Keratinocyte (primary cell): ENCODE results near the gene XPNPEP2. TPM values are rescaled to one million over a fixed set of nuclear protein-coding genes. Genes with fewer than 3 reads are reported as not detected.

Experiments
- DNase-seq: peaks from one replicate; pipeline ENCODE4 v3.0.0-alpha.2; 2011; ENCODE audit warnings: low read depth, missing footprints, low spot score
- FAIRE-seq: peaks from 2 replicates; lab custom pipeline; 2011; peaks lifted over from hg19 to GRCh38; lab: Jason Lieb, UNC
- H2AFZ ChIP-seq: 2 replicates; pipeline ENCODE4 v1.6.0; 2012; ENCODE audit warnings: low read length, control low read depth, inconsistent platforms; ENCODE audit not compliant: control insufficient read depth
- H3K27ac ChIP-seq: 2 replicates; pipeline ENCODE4 v1.5.1; 2011; ENCODE audit warnings: low read length; ENCODE audit not compliant: control insufficient read depth, insufficient read depth
- H3K27me3 ChIP-seq: 3 replicates; pipeline ENCODE4 v1.6.0; 2011; ENCODE audit warnings: low read length; ENCODE audit not compliant: control insufficient read depth, insufficient read depth; ENCODE audit errors: extremely low read depth
- H3K36me3 ChIP-seq, 2 experiments: 2 replicates in 1 of 2; 3 replicates in 1 of 2; pipeline ENCODE4 v1.5.1; 2011; ENCODE audit warnings: low read length in 2 of 2, mild to moderate bottlenecking in 1 of 2; ENCODE audit not compliant: control insufficient read depth in 2 of 2, insufficient read depth in 2 of 2; ENCODE audit errors: extremely low read depth in 1 of 2
- H3K4me1 ChIP-seq: 3 replicates; pipeline ENCODE4 v1.5.1; 2011; ENCODE audit warnings: low read length; ENCODE audit not compliant: control insufficient read depth, insufficient read depth; ENCODE audit errors: extremely low read depth
- H3K4me2 ChIP-seq: 3 replicates; pipeline ENCODE4 v1.6.0; 2011; ENCODE audit warnings: low read depth, low read length; ENCODE audit not compliant: control insufficient read depth, insufficient read depth; ENCODE audit errors: extremely low read depth
- H3K4me3 ChIP-seq, 3 experiments: fragments of 200-600 bp in 1 of 3; sonication (generic) in 1 of 3; 2 replicates in 2 of 3; 3 replicates in 1 of 3; pipeline ENCODE4 v1.5.1; 2011 to 2016; ENCODE audit warnings: low read length in 3 of 3, mild to moderate bottlenecking in 3 of 3, control low read depth in 2 of 3, inconsistent platforms in 1 of 3, low read depth in 1 of 3, mixed read lengths in 1 of 3, mixed run types in 1 of 3, moderate library complexity in 1 of 3; ENCODE audit not compliant: control insufficient read depth in 2 of 3, insufficient read depth in 2 of 3; ENCODE audit errors: extremely low read depth in 1 of 3
- H3K79me2 ChIP-seq: 2 replicates; pipeline ENCODE4 v1.6.0; 2012; ENCODE audit warnings: low read length; ENCODE audit not compliant: control insufficient read depth, insufficient read depth
- H3K9ac ChIP-seq: 3 replicates; pipeline ENCODE4 v1.6.0; 2011; ENCODE audit warnings: low read length; ENCODE audit not compliant: control insufficient read depth, insufficient read depth; ENCODE audit errors: extremely low read depth
- H3K9me1 ChIP-seq: 3 replicates; pipeline ENCODE4 v1.6.0; 2011; ENCODE audit warnings: low read length; ENCODE audit not compliant: control insufficient read depth, insufficient read depth; ENCODE audit errors: extremely low read depth
- H3K9me3 ChIP-seq: 2 replicates; pipeline ENCODE4 v1.5.1; 2012; ENCODE audit warnings: low read depth, low read length; ENCODE audit not compliant: control insufficient read depth
- H4K20me1 ChIP-seq: 3 replicates; pipeline ENCODE4 v1.6.0; 2011; ENCODE audit warnings: low read length; ENCODE audit not compliant: control insufficient read depth, insufficient read depth; ENCODE audit errors: extremely low read depth
- CTCF ChIP-seq, 3 experiments: IDR thresholded peaks in 1 of 3; conservative IDR thresholded peaks in 1 of 3; optimal IDR thresholded peaks in 1 of 3; 2 replicates in 2 of 3; 3 replicates in 1 of 3; pipeline versions ENCODE3 to v1.5.1; 2011; ENCODE audit warnings: low read length in 3 of 3, mild to moderate bottlenecking in 3 of 3, moderate library complexity in 2 of 3, control low read depth in 1 of 3, inconsistent platforms in 1 of 3; ENCODE audit not compliant: insufficient read depth in 2 of 3; ENCODE audit errors: extremely low read depth in 1 of 3
- EZH2 ChIP-seq: IDR thresholded peaks from one replicate; pipeline ENCODE4 v1.6.1; 2012; ENCODE audit warnings: inconsistent platforms, mild to moderate bottlenecking, low read length, moderate library complexity
- dilution Hi-C: fragments of 300-500 bp; cut with MboI; formaldehyde crosslinking; loops from one replicate; pipeline ENCODE4 v1.7.0; 2020; ENCODE audit warnings: low sequenced_read_pairs; ENCODE audit not compliant: extremely low pct_ligation_motif_present
- polyA plus RNA-seq, 5 experiments: library from polyadenylated mRNA; depleted of rRNA in 3 of 5; stranded (reverse) in 3 of 5; stranded (forward) in 1 of 5; unstranded in 1 of 5; fragments of >200 nt; gene quantifications; 1 replicate in 1 of 5; 2 replicates in 3 of 5; 3 replicates in 1 of 5; pipeline versions ENCODE4 v1.2.1 to v1.2.3, GENCODE V29; 2011 to 2012; ENCODE audit warnings: missing spikeins in 2 of 5, low read depth in 1 of 5, low replicate concordance in 1 of 5

Gene XPNPEP2
- polyA plus RNA-seq, 1 donor (not counting 4 experiments of a cell fraction or from before 2014, with no cell fraction given): not detected

- no peak for FAIRE-seq
- dilution Hi-C loops: no loop called here
- H3K4me1 ChIP-seq: no peaks in the 10 kb centered on the region
- H3K9me1 ChIP-seq: no peaks in the 10 kb centered on the region
- no peak overlapping the region for H2AFZ ChIP-seq
- H3K9ac ChIP-seq: no peak overlapping the region
- no peak for TF ChIP-seq EZH2
- no peak for TF ChIP-seq CTCF (optimal IDR thresholded peaks at IDR 0.05 in 1 of 3, IDR thresholded peaks at IDR 0.05 in 1 of 3, conservative IDR thresholded peaks at IDR 0.05 in 1 of 3; ENCODE audit: extremely low read depth in 1 of 3, insufficient read depth in 2 of 3, low read length in 3 of 3)
- no peaks in the 10 kb centered on the region for H3K36me3 ChIP-seq
- no peaks in the 10 kb centered on the region for H4K20me1 ChIP-seq
- H3K79me2 ChIP-seq: no peaks in the 10 kb centered on the region
- no peak overlapping the region for H3K4me3 ChIP-seq
- no peak overlapping the region for H3K27ac ChIP-seq
- no peak for DNase-seq
- no peaks in the 10 kb centered on the region for H3K9me3 ChIP-seq
- peaks cover 6% of the 10 kb centered on the region for H3K27me3 ChIP-seq
- no peak overlapping the region for H3K4me2 ChIP-seq
Observed at GRCh38 chrX:129783291-129783713, 44.5 kb downstream of the XPNPEP2 start.

- DNase-seq: no peak
- no peak overlapping the region for H3K9ac ChIP-seq
- H3K9me3 ChIP-seq: no peaks in the 10 kb centered on the region
- no peak for FAIRE-seq
- H3K27me3 ChIP-seq: peaks cover 6% of the 10 kb centered on the region
- H3K4me2 ChIP-seq: no peak overlapping the region
- TF ChIP-seq CTCF (optimal IDR thresholded peaks at IDR 0.05 in 1 of 3, IDR thresholded peaks at IDR 0.05 in 1 of 3, conservative IDR thresholded peaks at IDR 0.05 in 1 of 3; ENCODE audit: extremely low read depth in 1 of 3, insufficient read depth in 2 of 3, low read length in 3 of 3) (no peak), EZH2 (no peak)
- H3K79me2 ChIP-seq: no peaks in the 10 kb centered on the region
- H2AFZ ChIP-seq: no peak overlapping the region
- no peaks in the 10 kb centered on the region for H4K20me1 ChIP-seq
- H3K4me1 ChIP-seq: no peaks in the 10 kb centered on the region
- no peaks in the 10 kb centered on the region for H3K36me3 ChIP-seq
- dilution Hi-C loops: no loop called here
- no peaks in the 10 kb centered on the region for H3K9me1 ChIP-seq
- H3K4me3 ChIP-seq: no peak overlapping the region
- no peak overlapping the region for H3K27ac ChIP-seq
Observed at GRCh38 chrX:129784371-129784770, 45.6 kb downstream of the XPNPEP2 start.
